HG02623 (cell line): ENCODE measurements around the gene ARL3.

Experiments
- ATAC-seq: cut with Tn5 transposase; IDR thresholded peaks from one replicate; pipeline ENCODE4 v1.9.1; 2021; ENCODE audit warnings: moderate library complexity; ENCODE audit not compliant: unreplicated experiment

The ARL3 gene

GRCh38 chr10:102642736-102643335 is 71.4 kb downstream of the ARL3 start:
- no peak for ATAC-seq

- ATAC-seq = peak; percentile 44
These were observed 72.1 kb downstream of the ARL3 start for GRCh38 chr10:102641880-102642735.

GRCh38 chr10:102641402-102641801 is 72.8 kb downstream of the ARL3 start:
- ATAC-seq = no peak

- ATAC-seq = no peak
These were observed 74.7 kb downstream of the ARL3 start for GRCh38 chr10:102639537-102639936.

- no peak for ATAC-seq
These were observed 78.8 kb downstream of the ARL3 start for GRCh38 chr10:102635377-102635776.

- ATAC-seq = no peak
These were observed 79.5 kb downstream of the ARL3 start for GRCh38 chr10:102634686-102635085.

- no peak for ATAC-seq
These were observed 80.3 kb downstream of the ARL3 start for GRCh38 chr10:102633848-102634247.

- no peak for ATAC-seq
These were observed 80.9 kb downstream of the ARL3 start for GRCh38 chr10:102633287-102633686.

- ATAC-seq = no peak
These were observed 81.6 kb downstream of the ARL3 start for GRCh38 chr10:102632394-102633111.

- ATAC-seq = no peak
These were observed 82.4 kb downstream of the ARL3 start for GRCh38 chr10:102631525-102632393.

GRCh38 chr10:102630663-102631062 is 83.5 kb downstream of the ARL3 start:
- ATAC-seq = no peak

GRCh38 chr10:102629661-102630614 is 84.3 kb downstream of the ARL3 start:
- ATAC-seq = no peak

- no peak for ATAC-seq
These were observed 85.7 kb downstream of the ARL3 start for GRCh38 chr10:102628451-102628911.

- ATAC-seq = no peak
These were observed 86.4 kb downstream of the ARL3 start for GRCh38 chr10:102627736-102628293.

GRCh38 chr10:102627291-102627735 is 86.9 kb downstream of the ARL3 start:
- ATAC-seq = no peak

- no peak for ATAC-seq
These were observed 88.0 kb downstream of the ARL3 start for GRCh38 chr10:102626026-102626685.

- ATAC-seq = no peak
These were observed 89.2 kb downstream of the ARL3 start for GRCh38 chr10:102624751-102625645.

- no peak for ATAC-seq
These were observed 90.1 kb downstream of the ARL3 start for GRCh38 chr10:102624094-102624493.
